CD14-positive monocyte (primary cell): ENCODE results near the gene PTGES3L. TPM values are rescaled to one million over a fixed set of nuclear protein-coding genes. Genes with fewer than 3 reads are reported as not detected.

Source experiments
- DNase-seq, 3 donors: peaks; one replicate each; pipeline ENCODE4 v3.0.0-alpha.2; 2011 to 2022
- H2AFZ ChIP-seq: 2 replicates; pipeline ENCODE4 v1.6.0; 2012; ENCODE audit warnings: mild to moderate bottlenecking, low read depth, low read length, inconsistent platforms; ENCODE audit not compliant: insufficient read depth, poor library complexity, severe bottlenecking
- H3K27ac ChIP-seq, 2 donors: 1 replicate in 1 of 2; 2 replicates in 1 of 2; pipeline ENCODE4 v1.5.1; 2012 to 2013; ENCODE audit warnings: low read length in 2 of 2, control low read depth in 1 of 2, inconsistent platforms in 1 of 2, low read depth in 1 of 2, mild to moderate bottlenecking in 1 of 2
- H3K27me3 ChIP-seq, 2 donors: one replicate each; pipeline versions ENCODE4 v1.6.0 to v1.6.1; 2011 to 2013; ENCODE audit warnings: low read length in 2 of 2; ENCODE audit not compliant: control insufficient read depth in 2 of 2, insufficient read depth in 2 of 2
- H3K36me3 ChIP-seq, 2 donors: replicated peaks in 1 of 2; 1 replicate in 1 of 2; 2 replicates in 1 of 2; pipeline versions ENCODE4 v1.5.1 to v1.6.1; 2012 to 2013; ENCODE audit warnings: low read length in 2 of 2, control low read depth in 1 of 2, inconsistent platforms in 1 of 2, mild to moderate bottlenecking in 1 of 2; ENCODE audit not compliant: insufficient read depth in 2 of 2, control insufficient read depth in 1 of 2
- H3K4me1 ChIP-seq, 2 donors: 1 replicate in 1 of 2; 2 replicates in 1 of 2; pipeline versions ENCODE4 v1.5.1 to v1.6.1; 2012 to 2013; ENCODE audit warnings: low read length in 2 of 2, control low read depth in 1 of 2, inconsistent platforms in 1 of 2, mild to moderate bottlenecking in 1 of 2, moderate library complexity in 1 of 2; ENCODE audit not compliant: insufficient read depth in 2 of 2, control insufficient read depth in 1 of 2
- H3K4me2 ChIP-seq: replicated peaks from 2 replicates; pipeline ENCODE3; 2012; ENCODE audit warnings: low read length, moderate library complexity, mild to moderate bottlenecking; ENCODE audit not compliant: poor library complexity, severe bottlenecking; ENCODE audit errors: extremely low read depth
- H3K4me3 ChIP-seq, 3 experiments: fragments of 200-600 bp in 1 of 3; sonication (generic) in 1 of 3; replicated peaks in 1 of 3; 1 replicate in 2 of 3; 2 replicates in 1 of 3; pipeline ENCODE4 v1.5.1; 2011 to 2013; ENCODE audit warnings: low read length in 3 of 3, mild to moderate bottlenecking in 3 of 3, control low read depth in 2 of 3, low read depth in 2 of 3, inconsistent platforms in 1 of 3, moderate library complexity in 1 of 3
- H3K79me2 ChIP-seq: 2 replicates; pipeline ENCODE4 v1.6.0; 2012; ENCODE audit warnings: mild to moderate bottlenecking, control low read depth, inconsistent platforms, low read length, moderate library complexity; ENCODE audit not compliant: insufficient read depth
- H3K9ac ChIP-seq: 2 replicates; pipeline ENCODE4 v1.6.0; 2017; ENCODE audit warnings: low read length, mild to moderate bottlenecking; ENCODE audit not compliant: insufficient read depth, poor library complexity, severe bottlenecking
- H3K9me3 ChIP-seq, 2 donors: replicated peaks in 1 of 2; 1 replicate in 1 of 2; 2 replicates in 1 of 2; pipeline versions ENCODE4 v1.5.1 to v1.6.1; 2012 to 2013; ENCODE audit warnings: low read length in 2 of 2, control low read depth in 1 of 2; ENCODE audit not compliant: control insufficient read depth in 1 of 2, insufficient read depth in 1 of 2
- H4K20me1 ChIP-seq: 2 replicates; pipeline ENCODE4 v1.6.0; 2012; ENCODE audit warnings: mild to moderate bottlenecking, low read length, control low read depth, moderate library complexity; ENCODE audit not compliant: insufficient read depth
- H3K27ac Mint-ChIP-seq, 7 donors: one replicate each; pipeline ENCODE4 v1.8.0; 2020; ENCODE audit warnings: mild to moderate bottlenecking in 7 of 7, mixed read lengths in 7 of 7, moderate library complexity in 6 of 7, inconsistent platforms in 2 of 7
- H3K27me3 Mint-ChIP-seq, 3 donors: one replicate each; pipeline ENCODE4 v1.8.0; 2021 to 2022; ENCODE audit warnings: low read depth in 3 of 3, mild to moderate bottlenecking in 3 of 3, mixed read lengths in 3 of 3, moderate library complexity in 3 of 3, inconsistent platforms in 1 of 3
- H3K36me3 Mint-ChIP-seq, 2 donors: one replicate each; pipeline ENCODE4 v1.8.0; 2020; ENCODE audit warnings: mixed read lengths in 2 of 2, inconsistent platforms in 1 of 2, mild to moderate bottlenecking in 1 of 2
- H3K4me1 Mint-ChIP-seq: one replicate; pipeline ENCODE4 v1.8.0; 2020; ENCODE audit warnings: mild to moderate bottlenecking, mixed read lengths
- H3K4me3 Mint-ChIP-seq, 2 donors: one replicate each; pipeline ENCODE4 v1.8.0; 2020; ENCODE audit warnings: mild to moderate bottlenecking in 2 of 2, mixed read lengths in 2 of 2, moderate library complexity in 1 of 2
- H3K9me3 Mint-ChIP-seq, 7 donors: one replicate each; pipeline ENCODE4 v1.8.0; 2020 to 2022; ENCODE audit warnings: mixed read lengths in 7 of 7, mild to moderate bottlenecking in 6 of 7, moderate library complexity in 6 of 7, inconsistent platforms in 2 of 7
- CTCF ChIP-seq: fragments of 200-600 bp; IDR thresholded peaks from one replicate; pipeline ENCODE4 v1.8.0; 2022; ENCODE audit warnings: antibody characterized with exemption, mild to moderate bottlenecking
- WGBS: methylation state at CpG from one replicate; pipeline ENCODE4 v1.1.5; 2013; ENCODE audit warnings: missing lambda C conversion rate; ENCODE audit not compliant: insufficient coverage; 5-methylcytosine and 5-hydroxymethylcytosine counted together
- intact Hi-C, 2 donors: fragments of 100-400 bp; cut with micrococcal nuclease; formaldehyde crosslinking; loops; one replicate each; pipeline versions ENCODE4 v1.15.0 to v1.15.1; 2023
- polyA plus RNA-seq, 3 donors: library from polyadenylated mRNA; depleted of rRNA in 1 of 3; unstranded in 2 of 3; stranded (reverse) in 1 of 3; fragments of 300-500 nt in 2 of 3; fragments of >200 nt in 1 of 3; fragmentation: Illumina TruSeq in 2 of 3; gene quantifications; 1 replicate in 2 of 3; 2 replicates in 1 of 3; pipeline ENCODE4 v1.2.3, GENCODE V29; 2012 to 2021

Gene PTGES3L
- polyA plus RNA-seq, 3 donors = 0.32 TPM; not detected in 2

- under 1% methylated on average over 68 of the region's 80 CpGs for WGBS
- peaks cover 52% of the 10 kb centered on the region for H3K4me1 Mint-ChIP-seq
- Histone ChIP-seq H3K4me3 (peak within 1 kb of the TSS; percentile 72 to 94 (median 90)), H2AFZ (peak within 1 kb of the TSS; percentile 96), H3K79me2 (peaks cover 19% of the 10 kb centered on the region), H3K27me3 (peaks cover 0 to 15% of the 10 kb centered on the region in 2 donors), H3K9ac (peak within 1 kb of the TSS; percentile 78), H3K27ac (peak within 1 kb of the TSS in 1 of 2 donors; percentile 59), H3K9me3 (no peaks in the 10 kb centered on the region), H4K20me1 (peaks cover 17% of the 10 kb centered on the region), H3K4me1 (peaks cover 53 to 58% of the 10 kb centered on the region in 2 donors), H3K36me3 (no peaks in the 10 kb centered on the region), H3K4me2 (peak within 1 kb of the TSS; percentile 100)
- H3K27ac Mint-ChIP-seq = peak within 1 kb of the TSS; percentile 25 to 87 (median 85)
- H3K27me3 Mint-ChIP-seq = peaks cover 8 to 25% (median 16%) of the 10 kb centered on the region in 3 donors
- peak; percentile 45 to 58 (median 52) for DNase-seq
- peak within 1 kb of the TSS; percentile 94 to 96 for H3K4me3 Mint-ChIP-seq
- no peak for TF ChIP-seq CTCF
- peaks cover 0 to 7% of the 10 kb centered on the region in 2 donors for H3K36me3 Mint-ChIP-seq
- H3K9me3 Mint-ChIP-seq = peaks cover 0 to 3% (median 0%) of the 10 kb centered on the region in 7 donors
- intact Hi-C loops = loop anchor here in 1 of 2 donors (10.0 kb wide), 2 partner anchors 103 to 153 kb away; partner anchors contain the start of genes BRCA1 and NBR1
Measured at GRCh38 chr17:43021741-43022512, 42.0 kb upstream of the PTGES3L start, which contains the start of gene VAT1. Gene VAT1 (minus strand): TSS chr17:43022385. CDS start chr17:43022322, 63 bp downstream.
